K562 (cell line): ENCODE results near the gene TAL1. TPM values are rescaled to one million over a fixed set of nuclear protein-coding genes. Genes with fewer than 3 reads are reported as not detected.
A peak's percentile ranks its signal among the peaks of the same experiment; 100 is the strongest.

Experiments used
- ARID1B ChIP-seq: fragments of 450-650 bp; IDR thresholded peaks from 2 replicates; pipeline ENCODE4 v1.6.1; 2016; ENCODE audit warnings: antibody characterized with exemption, mild to moderate bottlenecking, inconsistent platforms
- CBFB ChIP-seq: sonication (generic); formaldehyde crosslinking; IDR thresholded peaks from 2 replicates; pipeline ENCODE4 v1.4.0; 2020; ENCODE audit warnings: mild to moderate bottlenecking, missing genetic modification reagents
- CREM ChIP-seq: IDR thresholded peaks from 2 replicates; pipeline ENCODE4 v1.6.1; 2014; ENCODE audit warnings: antibody characterized with exemption, low read depth
- DNMT1 ChIP-seq: fragments of 450-650 bp; IDR thresholded peaks from 2 replicates; pipeline ENCODE4 v1.6.1; 2016; ENCODE audit warnings: antibody characterized with exemption, mild to moderate bottlenecking
- EWSR1 ChIP-seq: fragments of 450-650 bp; IDR thresholded peaks from 2 replicates; pipeline ENCODE4 v1.6.1; 2018; ENCODE audit warnings: borderline replicate concordance, mild to moderate bottlenecking, low read depth, moderate library complexity; ENCODE audit not compliant: partially characterized antibody
- FOXK2 ChIP-seq, 2 experiments: fragments of 450-650 bp; IDR thresholded peaks in 1 of 2; conservative IDR thresholded peaks in 1 of 2; 2 replicates each; pipeline ENCODE4 v1.6.1; 2016; ENCODE audit warnings: low read depth in 2 of 2, mild to moderate bottlenecking in 1 of 2
- HDAC2 ChIP-seq: fragments of 450-650 bp; IDR thresholded peaks from 2 replicates; pipeline ENCODE4 v1.6.1; 2016; ENCODE audit warnings: mild to moderate bottlenecking
- KLF1 ChIP-seq: fragments of 450-650 bp; IDR thresholded peaks from 2 replicates; pipeline ENCODE4 v1.6.1; 2016; ENCODE audit warnings: missing genetic modification characterization, missing compliant biosample characterization
- PKNOX1 ChIP-seq: fragments of 450-650 bp; IDR thresholded peaks from 2 replicates; pipeline ENCODE4 v1.6.1; 2016
- POLR2A ChIP-seq: fragments of 450-650 bp; conservative IDR thresholded peaks from 2 replicates; pipeline ENCODE4 v1.6.1; 2016
- SMARCA4 ChIP-seq: fragments of 450-650 bp; IDR thresholded peaks from 2 replicates; pipeline ENCODE4 v1.6.1; 2016
- TBL1XR1 ChIP-seq, 2 experiments: IDR thresholded peaks; 2 replicates each; pipeline ENCODE4 v1.6.1; 2012; ENCODE audit warnings: improper control_type of control experiment in 2 of 2, low read length in 2 of 2, mild to moderate bottlenecking in 1 of 2
- ZEB2 ChIP-seq: fragments of 450-650 bp; IDR thresholded peaks from 2 replicates; pipeline ENCODE4 v1.6.1; 2016
- ZNF780A ChIP-seq: fragments of 250-450 bp; sonication (Bioruptor Pico); IDR thresholded peaks from 2 replicates; pipeline ENCODE4 v1.5.0; 2021; ENCODE audit warnings: mild to moderate bottlenecking
- polyA plus RNA-seq, 8 experiments: library from polyadenylated mRNA; depleted of rRNA in 4 of 8; stranded (reverse) in 5 of 8; unstranded in 3 of 8; fragments of >200 nt; fragmentation: Nextera tagmentation in 2 of 8; fragmentation: Illumina TruSeq in 1 of 8; extraction: Ambion mirVana in 2 of 8; extraction: Trizol in 1 of 8; gene quantifications; 2 replicates each; pipeline versions ENCODE4 v1.2.1 to v1.2.3, GENCODE V29; 2011 to 2014; ENCODE audit warnings: inconsistent platforms in 1 of 8, missing spikeins in 1 of 8
- total RNA-seq, 7 experiments: library from RNA; depleted of rRNA in 6 of 7; stranded (reverse); fragments of >200 nt in 6 of 7; fragmentation: Illumina TruSeq in 2 of 7; extraction: Trizol in 2 of 7; gene quantifications; 2 replicates each; pipeline versions ENCODE4 v1.2.1 to v1.2.3, GENCODE V29; 2011 to 2021; ENCODE audit warnings: low replicate concordance in 1 of 7
- TF ChIP-seq, protein P1 (sequence below), 2 experiments: fragments of 450-650 bp in 1 of 2; sonication (generic) in 1 of 2; formaldehyde crosslinking in 1 of 2; IDR thresholded peaks; 2 replicates each; pipeline versions ENCODE4 v1.7.1 to v1.9.0; 2016 to 2022; ENCODE audit warnings: inconsistent platforms in 1 of 2, mild to moderate bottlenecking in 1 of 2, missing genetic modification reagents in 1 of 2

The TAL1 gene
- total and polyA plus RNA-seq, 9 of the 15 experiments (the other 6 are each of a cell fraction or from before 2014, with no cell fraction given): 18.5 to 106 (median 59.7) TPM

GRCh38 chr1:47211796-47212269 lies 20.2 kb downstream of the TAL1 start (continued):
- TF ChIP-seq, protein P1, sequence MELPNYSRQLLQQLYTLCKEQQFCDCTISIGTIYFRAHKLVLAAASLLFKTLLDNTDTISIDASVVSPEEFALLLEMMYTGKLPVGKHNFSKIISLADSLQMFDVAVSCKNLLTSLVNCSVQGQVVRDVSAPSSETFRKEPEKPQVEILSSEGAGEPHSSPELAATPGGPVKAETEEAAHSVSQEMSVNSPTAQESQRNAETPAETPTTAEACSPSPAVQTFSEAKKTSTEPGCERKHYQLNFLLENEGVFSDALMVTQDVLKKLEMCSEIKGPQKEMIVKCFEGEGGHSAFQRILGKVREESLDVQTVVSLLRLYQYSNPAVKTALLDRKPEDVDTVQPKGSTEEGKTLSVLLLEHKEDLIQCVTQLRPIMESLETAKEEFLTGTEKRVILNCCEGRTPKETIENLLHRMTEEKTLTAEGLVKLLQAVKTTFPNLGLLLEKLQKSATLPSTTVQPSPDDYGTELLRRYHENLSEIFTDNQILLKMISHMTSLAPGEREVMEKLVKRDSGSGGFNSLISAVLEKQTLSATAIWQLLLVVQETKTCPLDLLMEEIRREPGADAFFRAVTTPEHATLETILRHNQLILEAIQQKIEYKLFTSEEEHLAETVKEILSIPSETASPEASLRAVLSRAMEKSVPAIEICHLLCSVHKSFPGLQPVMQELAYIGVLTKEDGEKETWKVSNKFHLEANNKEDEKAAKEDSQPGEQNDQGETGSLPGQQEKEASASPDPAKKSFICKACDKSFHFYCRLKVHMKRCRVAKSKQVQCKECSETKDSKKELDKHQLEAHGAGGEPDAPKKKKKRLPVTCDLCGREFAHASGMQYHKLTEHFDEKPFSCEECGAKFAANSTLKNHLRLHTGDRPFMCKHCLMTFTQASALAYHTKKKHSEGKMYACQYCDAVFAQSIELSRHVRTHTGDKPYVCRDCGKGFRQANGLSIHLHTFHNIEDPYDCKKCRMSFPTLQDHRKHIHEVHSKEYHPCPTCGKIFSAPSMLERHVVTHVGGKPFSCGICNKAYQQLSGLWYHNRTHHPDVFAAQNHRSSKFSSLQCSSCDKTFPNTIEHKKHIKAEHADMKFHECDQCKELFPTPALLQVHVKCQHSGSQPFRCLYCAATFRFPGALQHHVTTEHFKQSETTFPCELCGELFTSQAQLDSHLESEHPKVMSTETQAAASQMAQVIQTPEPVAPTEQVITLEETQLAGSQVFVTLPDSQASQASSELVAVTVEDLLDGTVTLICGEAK (IDR thresholded peaks at IDR 0.05): peak; percentile 84
- TF ChIP-seq, protein P1 (CRISPR knock-in tag; IDR thresholded peaks at IDR 0.05): no peak
- 0 out of 4 replicates have a peak, but pooled peaks have one; percentile 17 to 30 for TF ChIP-seq FOXK2 (conservative IDR thresholded peaks at IDR 0.05 in 1 of 2, IDR thresholded peaks at IDR 0.05 in 1 of 2; ENCODE audit: low read depth in 2 of 2)
- peak; percentile 39; the same call in 1 of the 2 replicates for TF ChIP-seq HDAC2
- no peak for TF ChIP-seq KLF1 (tag)
- peak; percentile 69 for TF ChIP-seq ARID1B
- no peak for TF ChIP-seq EWSR1
- TF ChIP-seq TBL1XR1 (IDR thresholded peaks at IDR 0.05; ENCODE audit: low read length in 2 of 2): 0 out of 4 replicates have a peak, but pooled peaks of 1 of the 2 experiments have one; percentile 39
- no peak for TF ChIP-seq DNMT1
- TF ChIP-seq SMARCA4: peak; percentile 64
- peak; percentile 71 for TF ChIP-seq CREM
- TF ChIP-seq PKNOX1: 0 out of 2 replicates have a peak, but pooled peaks have one; percentile 6
- no peak for TF ChIP-seq ZNF780A (CRISPR knock-in tag)
- TF ChIP-seq POLR2A: peak; percentile 32; the same call in 1 of the 2 replicates
- TF ChIP-seq ZEB2: 0 out of 2 replicates have a peak, but pooled peaks have one; percentile 33
- no peak for TF ChIP-seq CBFB (CRISPR knock-in tag)
